NCI-H187 (cell line): ENCODE measurements around the gene AGO1.
A peak's percentile ranks its signal among the peaks of the same experiment; 100 is the strongest.
"Not testable (repeated sequence)": the region's sequence is repeated elsewhere in the genome, so short reads cannot be mapped to it uniquely, and the experiment has no call there.

Experiments used
- DNase-seq, 2 experiments: peaks; one replicate each; lab custom pipeline; 2025; lab: John Stamatoyannopoulos, UW

The AGO1 gene

DNA sequence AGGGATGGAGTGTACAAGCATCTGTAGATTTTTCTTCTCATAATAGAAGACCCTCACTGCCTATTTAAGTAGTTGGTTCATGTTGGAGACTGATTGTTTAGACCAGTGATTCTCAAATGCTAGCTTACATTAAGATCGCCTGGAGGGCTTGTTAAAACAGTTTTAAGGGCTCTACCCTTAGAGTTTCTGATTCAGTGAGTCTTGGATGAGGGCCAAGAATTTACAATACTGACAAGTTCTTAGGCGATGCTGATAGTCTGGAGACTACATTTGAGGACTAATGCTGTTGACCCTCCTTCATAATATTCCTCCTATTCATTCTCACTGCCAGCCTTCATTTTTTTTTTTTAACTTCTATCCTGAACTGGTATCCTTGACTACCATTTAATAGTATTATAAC lies 32.7 kb downstream of the AGO1 start:
- DNase-seq: no peak

DNA sequence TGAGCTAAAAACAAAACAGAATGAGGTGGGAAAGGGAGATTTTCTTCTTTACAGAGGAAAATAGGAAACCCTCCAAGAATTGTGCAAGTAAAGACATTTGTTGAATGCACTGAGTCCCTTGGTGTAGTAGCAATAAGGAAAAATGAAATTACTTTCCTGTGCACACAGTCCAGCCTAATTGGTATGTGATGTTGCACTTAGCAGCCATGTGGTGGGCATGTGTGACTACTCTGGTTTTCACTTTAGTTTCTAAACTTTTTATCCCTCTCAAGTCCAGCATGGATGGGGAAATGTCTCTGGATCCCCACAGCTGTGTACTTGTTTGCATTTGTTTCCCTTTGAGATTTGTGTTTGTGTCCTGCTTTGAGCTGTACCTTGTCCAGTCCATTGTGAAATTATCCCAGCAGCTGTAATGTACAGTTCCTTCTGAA lies 40.8 kb downstream of the AGO1 start:
- no peak for DNase-seq

DNA sequence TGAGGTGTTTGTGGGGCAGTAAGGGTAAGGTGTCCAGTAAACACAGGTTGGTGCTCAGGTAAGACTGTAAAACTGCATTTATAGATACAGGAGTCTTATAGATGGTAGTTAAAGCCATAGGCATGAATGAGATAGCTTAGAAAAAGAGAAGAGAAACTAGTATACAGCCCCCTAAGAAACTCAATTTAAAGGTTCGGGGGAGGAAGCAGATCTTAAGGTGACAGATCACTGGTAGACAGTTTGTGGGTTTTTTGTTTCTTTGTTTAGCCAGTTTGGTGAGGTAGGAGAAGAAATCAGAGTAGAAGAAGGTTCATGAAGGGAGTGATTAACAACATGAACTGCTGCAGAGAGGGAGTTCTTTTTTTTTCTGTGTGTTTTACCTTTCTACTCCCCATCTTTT lies 41.8 kb downstream of the AGO1 start:
- no peak for DNase-seq

- no peak for DNase-seq
Measured at GRCh38 chr1:35925741-35926140, 42.7 kb downstream of the AGO1 start.

- no peak for DNase-seq
Measured at GRCh38 chr1:35927472-35927871, 44.5 kb downstream of the AGO1 start.

DNA sequence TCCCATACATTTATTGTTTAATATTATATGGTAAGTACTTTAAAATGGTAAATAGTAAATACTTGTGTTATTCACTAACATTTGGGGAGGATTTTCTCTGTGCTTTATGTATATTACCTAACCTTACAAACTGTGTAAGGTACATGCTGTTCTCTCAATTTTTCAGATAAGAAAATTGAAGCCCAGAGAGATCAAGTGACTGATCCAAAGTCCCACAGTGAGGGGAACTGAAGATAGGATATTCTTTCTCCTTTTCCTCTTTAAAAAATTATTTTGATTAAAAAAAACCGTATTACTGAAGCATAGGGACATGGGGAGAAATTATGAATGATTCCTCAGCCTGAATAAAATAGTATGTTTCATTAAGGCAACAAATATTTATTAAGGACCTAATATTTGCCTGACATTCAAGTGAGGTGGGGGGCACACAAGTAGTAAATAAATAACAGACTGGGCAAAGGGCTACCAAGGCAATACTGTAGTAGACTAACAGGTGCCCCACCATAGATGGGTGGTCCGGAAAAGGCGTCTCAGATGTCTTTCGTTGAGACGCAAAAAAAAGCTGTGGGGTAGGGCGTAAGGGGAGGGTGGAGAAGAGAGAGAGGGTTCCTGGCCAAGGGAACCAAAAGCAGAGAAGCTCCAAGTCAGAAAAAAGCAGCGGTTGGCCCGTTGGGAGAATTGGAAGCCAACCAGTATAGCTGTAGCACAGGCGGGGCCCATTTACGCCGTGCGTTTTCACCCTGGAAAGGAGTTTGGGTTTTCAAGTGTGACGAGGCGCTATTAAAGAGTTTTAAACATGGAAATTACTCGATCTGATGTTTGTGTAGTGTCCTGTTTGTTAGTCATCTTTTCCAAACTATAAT lies 47.0 kb downstream of the AGO1 start:
- DNase-seq: peak; percentile 3 to 36

DNA sequence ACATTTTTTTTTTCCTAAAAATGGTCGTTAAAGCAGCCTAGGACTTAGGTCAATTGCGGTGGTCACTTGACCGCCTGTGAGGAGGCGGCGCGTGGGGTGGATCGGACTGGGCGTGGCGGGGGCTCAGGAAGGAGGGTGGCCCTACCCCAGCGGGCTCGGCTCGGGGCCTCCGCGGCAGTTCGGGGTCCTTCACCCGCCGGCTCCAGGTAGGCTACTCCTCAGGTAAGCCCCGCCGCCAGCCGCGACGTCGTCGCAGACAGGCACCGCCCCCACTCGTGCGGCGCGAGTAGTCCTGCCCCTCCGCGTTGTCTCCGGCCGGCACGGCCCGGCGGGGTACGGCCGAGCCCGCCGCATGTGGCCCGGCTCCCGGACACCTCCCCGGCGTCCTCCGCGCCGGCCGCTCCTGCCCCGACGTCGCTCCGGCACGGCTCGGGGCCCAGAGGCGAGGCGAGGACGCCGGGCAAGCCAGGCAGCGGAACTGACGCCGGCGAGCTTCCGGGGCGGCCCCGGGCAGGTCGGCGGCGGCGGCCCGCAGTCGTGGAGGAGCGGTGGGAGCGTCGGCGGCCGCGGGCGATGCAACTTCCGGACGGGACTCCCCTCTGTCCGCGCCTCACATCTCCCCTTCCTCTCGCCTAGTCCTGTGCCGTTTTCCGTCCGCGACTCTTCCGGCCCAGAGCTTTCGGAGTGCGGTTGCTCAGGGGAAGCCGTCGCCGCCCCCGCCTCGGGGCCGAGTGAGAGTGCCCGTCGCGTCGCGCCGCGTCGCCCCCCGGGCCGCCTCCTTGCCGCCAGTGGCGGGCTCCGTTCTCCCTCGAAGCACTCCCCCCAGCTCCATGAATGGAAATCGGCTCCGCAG lies 47.8 kb downstream of the AGO1 start, which contains the start of gene AGO3:
TSS of gene AGO3 (plus strand) at position 513 of the 853 bp plus-strand sequence. CDS start at position 835, 322 bp downstream.
- peak; percentile 49 to 72 for DNase-seq

- DNase-seq: peak in 1 of 2 experiments; percentile 54
Measured at GRCh38 chr1:35931446-35932157, 48.6 kb downstream of the AGO1 start.

DNA sequence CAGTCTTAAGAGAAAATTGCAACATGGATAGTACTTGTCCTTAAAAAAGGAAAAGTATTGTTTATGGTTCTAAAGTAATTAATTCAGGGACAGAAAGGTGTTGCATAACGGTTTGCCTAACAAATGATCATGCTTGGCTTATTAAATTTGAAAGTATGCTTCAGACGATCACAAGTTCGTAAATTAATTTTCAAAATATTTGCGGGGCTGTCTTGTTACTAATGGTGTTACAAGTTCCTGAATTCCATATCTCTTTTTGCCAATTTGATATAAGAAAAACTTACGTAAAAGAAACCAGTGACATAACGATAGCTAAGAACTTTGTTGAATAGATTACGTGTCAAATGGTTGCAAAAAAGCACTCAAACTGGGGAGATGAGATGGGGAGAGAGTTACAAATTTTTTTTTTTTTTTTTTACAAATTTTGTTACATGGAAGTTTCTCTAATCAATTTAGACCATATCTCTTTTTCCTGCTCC lies 49.2 kb downstream of the AGO1 start:
- no peak for DNase-seq

- no peak for DNase-seq
Measured at GRCh38 chr1:35932941-35933340, 49.9 kb downstream of the AGO1 start.

- no peak for DNase-seq
Measured at GRCh38 chr1:35935442-35936388, 52.7 kb downstream of the AGO1 start.

GRCh38 chr1:35936838-35937237 lies 53.8 kb downstream of the AGO1 start:
- DNase-seq: no peak

DNA sequence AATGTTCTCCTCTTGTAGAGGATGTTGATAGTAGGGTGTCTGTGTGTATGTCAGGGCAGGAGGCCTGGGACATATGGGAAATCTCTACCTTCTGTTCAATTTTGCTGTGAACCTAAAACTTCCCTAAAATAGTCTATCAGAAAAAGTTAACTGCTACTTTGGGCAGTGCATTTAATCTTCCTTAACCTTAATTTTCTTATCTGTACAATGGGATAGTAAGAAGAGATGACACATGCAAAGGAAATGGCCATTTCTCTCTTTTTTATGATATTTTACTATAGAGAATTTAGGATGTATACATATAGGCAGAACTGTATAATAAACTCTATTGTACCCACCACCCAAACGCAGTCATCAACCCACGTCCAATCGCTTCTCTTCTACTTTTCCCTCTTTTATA lies 56.5 kb downstream of the AGO1 start:
- no peak for DNase-seq

GRCh38 chr1:35945327-35945726 lies 62.3 kb downstream of the AGO1 start:
- no peak for DNase-seq

DNA sequence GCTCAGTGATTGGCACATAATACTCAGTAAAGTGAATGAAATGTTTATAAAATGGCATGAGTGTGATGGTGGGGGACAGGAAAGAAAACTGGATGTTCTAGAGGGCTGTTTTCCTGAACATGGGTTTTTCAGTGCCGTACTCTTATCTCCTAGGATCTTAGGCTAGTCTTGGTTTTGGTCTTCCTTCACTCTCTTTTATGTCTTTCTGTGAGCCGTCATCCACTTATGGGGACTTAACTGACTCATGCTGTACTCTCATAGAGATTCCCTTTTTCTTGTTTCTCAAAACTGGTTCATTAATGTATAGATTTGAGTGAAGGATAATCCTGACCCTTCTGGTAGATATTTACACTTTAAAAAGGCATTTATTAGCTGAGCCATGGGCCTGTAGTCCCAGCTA lies 64.5 kb downstream of the AGO1 start:
- DNase-seq: no peak

DNA sequence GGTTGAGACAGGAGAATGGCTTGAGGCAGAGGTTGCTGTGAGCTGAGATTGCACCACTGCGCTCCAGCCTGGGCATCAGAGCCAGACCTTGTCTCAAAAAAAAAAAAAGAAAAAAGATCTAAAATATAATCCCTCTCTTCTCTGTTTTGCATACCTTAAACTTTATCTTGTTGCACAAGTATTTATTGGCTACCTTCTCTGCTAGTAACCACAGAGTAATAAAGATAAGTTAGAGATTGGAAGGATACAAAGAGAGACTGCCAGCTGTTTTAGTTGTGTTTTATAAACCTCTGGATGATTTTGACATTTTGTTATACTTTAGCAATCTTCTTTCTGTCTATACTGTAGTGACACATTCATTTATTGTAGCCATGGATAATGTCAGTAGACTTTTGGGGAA lies 75.5 kb downstream of the AGO1 start:
- DNase-seq: no peak

DNA sequence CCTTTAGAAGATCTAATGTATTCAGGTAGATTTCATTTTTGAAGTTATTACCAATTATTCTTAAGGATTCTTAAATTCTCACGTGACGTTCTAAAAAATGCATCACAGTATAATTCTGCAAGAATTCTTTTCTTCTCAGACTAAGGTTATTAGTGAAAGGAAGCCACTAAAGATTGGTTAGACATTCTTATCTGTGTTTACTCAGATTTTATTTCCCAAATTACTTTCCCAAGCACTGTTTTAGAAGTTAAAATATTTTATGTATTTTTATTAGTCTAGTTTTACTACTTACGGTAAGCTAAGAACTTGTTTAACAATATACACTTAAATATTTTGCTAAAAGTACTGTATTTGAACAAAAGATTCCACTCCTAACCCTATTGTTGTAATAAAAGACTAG lies 76.3 kb downstream of the AGO1 start:
- no peak for DNase-seq

GRCh38 chr1:35962952-35963351 lies 79.9 kb downstream of the AGO1 start:
- no peak for DNase-seq

- DNase-seq: not testable (repeated sequence)
Measured at GRCh38 chr1:35964277-35964676, 81.3 kb downstream of the AGO1 start.

DNA sequence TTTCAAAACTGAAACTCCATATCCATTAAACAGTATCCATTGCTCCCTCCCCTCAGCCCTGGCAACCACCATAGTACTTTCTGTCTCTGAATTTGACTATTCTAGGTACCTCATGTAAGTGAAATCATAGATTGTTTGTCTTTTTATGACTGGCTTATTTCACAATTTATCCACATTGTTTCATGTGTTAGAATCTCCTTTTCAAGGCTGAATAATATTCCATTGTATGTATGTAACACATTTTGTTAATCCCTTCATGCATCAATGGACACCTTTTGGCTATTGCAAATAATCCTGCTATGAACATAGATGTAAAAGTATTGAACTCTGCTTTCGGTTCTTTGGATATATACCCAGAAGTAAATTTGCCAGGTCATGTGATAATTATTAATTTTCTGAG lies 85.4 kb downstream of the AGO1 start:
- DNase-seq: no peak

DNA sequence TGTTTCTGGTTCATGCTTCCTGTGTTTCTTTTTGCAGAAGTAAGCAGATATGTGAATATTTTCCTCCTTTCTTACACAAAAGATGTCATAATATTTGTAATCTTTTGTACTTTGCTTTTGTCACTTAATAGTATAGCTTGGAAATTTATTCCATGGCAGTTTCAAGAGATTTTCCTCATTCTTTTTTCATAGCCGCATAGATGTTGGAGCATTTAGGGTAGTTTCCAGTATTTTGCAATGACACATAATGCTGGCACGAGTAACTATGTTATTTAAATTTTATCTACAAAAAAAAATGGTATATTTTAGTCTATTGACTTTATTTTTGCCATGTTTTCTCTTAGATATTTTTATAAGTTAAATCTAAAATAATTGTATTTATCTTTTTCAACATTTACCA lies 88.6 kb downstream of the AGO1 start:
- no peak for DNase-seq
